Left lung (tissue), 10 donors: ENCODE results near the gene SYPL1. TPM values are rescaled to one million over a fixed set of nuclear protein-coding genes. Genes with fewer than 3 reads are reported as not detected.
A peak's percentile ranks its signal among the peaks of the same experiment; 100 is the strongest.

Experiments
- ATAC-seq: fragments of 200-7000 bp; cut with Tn5 transposase; one replicate; pipeline ENCODE4 v1.9.1; 2020; ENCODE audit warnings: moderate library complexity
- DNase-seq, 4 donors: peaks; one replicate each; pipeline ENCODE4 v3.0.0-alpha.2; 2013 to 2020
- H3K27ac ChIP-seq, 2 donors: fragments of 200-600 bp; sonication (generic) in 1 of 2; one replicate each; pipeline versions ENCODE4 v1.5.0 to v1.8.0; 2020 to 2021
- H3K27me3 ChIP-seq, 2 donors: fragments of 200-600 bp; sonication (generic) in 1 of 2; one replicate each; pipeline versions ENCODE4 v1.5.0 to v1.8.0; 2020 to 2021
- H3K36me3 ChIP-seq, 2 donors: fragments of 200-600 bp; sonication (generic) in 1 of 2; one replicate each; pipeline versions ENCODE4 v1.5.0 to v1.8.0; 2020 to 2021
- H3K4me1 ChIP-seq, 2 donors: fragments of 200-600 bp; one replicate each; pipeline ENCODE4 v1.8.0; 2021
- H3K4me3 ChIP-seq, 2 donors: fragments of 200-600 bp; sonication (generic) in 1 of 2; one replicate each; pipeline versions ENCODE4 v1.5.0 to v1.8.0; 2020 to 2021; ENCODE audit warnings: mild to moderate bottlenecking in 1 of 2
- H3K9me3 ChIP-seq, 2 donors: fragments of 200-600 bp; sonication (generic) in 1 of 2; one replicate each; pipeline versions ENCODE4 v1.5.0 to v1.8.0; 2020 to 2021
- CTCF ChIP-seq, 2 donors: fragments of 200-600 bp; sonication (generic) in 1 of 2; IDR thresholded peaks; one replicate each; pipeline versions ENCODE4 v1.5.0 to v1.8.0; 2021; ENCODE audit warnings: antibody characterized with exemption in 2 of 2
- intact Hi-C, 2 donors: fragments of 100-400 bp; cut with DNase I; formaldehyde crosslinking; loops; one replicate each; pipeline versions ENCODE4 v1.11.2 to v1.14.2; 2022
- polyA plus RNA-seq, 6 donors: library from polyadenylated mRNA; unstranded; fragments of 120-200 nt; gene quantifications; one replicate each; pipeline ENCODE4 v1.2.1, GENCODE V29; 2013; ENCODE audit not compliant: insufficient read length in 6 of 6
- total RNA-seq, 2 donors: library from RNA; stranded (reverse); fragmentation: NEBNext Ultra II Directional; extraction: Animal tissue kit (Norgen Biotek cat#: 25700); gene quantifications; one replicate each; pipeline ENCODE4 v1.2.1, GENCODE V29; 2021
- donor health status: DM: no; HTN: yes; CAD: no.
- donor health status: DM: no; HTN: no; CAD: no.

Gene SYPL1
- total and polyA plus RNA-seq, 8 donors: 81.9 to 121 (median 110) TPM

GRCh38 chr7:106060394-106060920 lies 51.7 kb downstream of the SYPL1 start:
- Histone ChIP-seq H3K36me3 (no peaks in the 10 kb centered on the region), H3K4me1 (peaks cover 9 to 12% of the 10 kb centered on the region in 2 donors), H3K27ac (no peak overlapping the region), H3K4me3 (no peak overlapping the region), H3K9me3 (no peaks in the 10 kb centered on the region), H3K27me3 (no peaks in the 10 kb centered on the region)
- ATAC-seq: no peak
- no peak for DNase-seq
- intact Hi-C loops: no loop called here
- TF ChIP-seq CTCF (IDR thresholded peaks at IDR 0.05): no peak

DNA sequence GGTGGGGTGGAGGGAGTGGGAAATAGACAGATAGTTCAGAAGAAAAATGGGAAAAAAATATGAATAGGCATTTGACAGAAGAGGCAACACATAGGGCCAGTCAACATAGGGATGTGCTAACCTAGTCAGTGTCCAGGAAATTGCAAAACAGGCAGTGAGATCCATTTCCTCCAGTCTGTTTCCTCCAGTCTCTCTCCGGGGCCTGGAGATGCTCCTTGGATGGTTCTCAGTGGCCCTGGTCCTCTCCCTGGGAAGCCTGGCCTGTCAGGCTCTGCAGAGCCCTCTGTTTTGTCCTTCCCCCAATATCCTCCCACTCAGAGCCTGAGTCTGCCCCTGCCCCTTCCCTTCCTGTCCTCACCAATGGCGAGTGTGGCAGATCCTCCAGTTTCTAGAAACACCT lies 52.6 kb downstream of the SYPL1 start:
- no peaks in the 10 kb centered on the region for H3K36me3 ChIP-seq
- H3K27ac ChIP-seq: no peak overlapping the region
- no peak for ATAC-seq
- peaks cover 4% of the 10 kb centered on the region in 2 donors for H3K4me1 ChIP-seq
- intact Hi-C loops: loop anchor here (5.0 to 10.0 kb wide), 2 partner anchors 93 to 95 kb away; no protein-coding TSS in a partner anchor
- no peak for TF ChIP-seq CTCF (IDR thresholded peaks at IDR 0.05)
- H3K27me3 ChIP-seq: no peaks in the 10 kb centered on the region
- H3K4me3 ChIP-seq: no peak overlapping the region
- no peaks in the 10 kb centered on the region for H3K9me3 ChIP-seq
- DNase-seq: no peak

- ATAC-seq (no peak), DNase-seq (no peak)
- intact Hi-C loops: loop anchor here (5.0 to 10.0 kb wide), 2 partner anchors 93 to 96 kb away; no protein-coding TSS in a partner anchor
- Histone ChIP-seq H3K27ac (no peak overlapping the region), H3K27me3 (no peaks in the 10 kb centered on the region), H3K36me3 (no peaks in the 10 kb centered on the region), H3K4me1 (peaks cover 0 to 4% of the 10 kb centered on the region in 2 donors), H3K4me3 (no peak overlapping the region), H3K9me3 (no peaks in the 10 kb centered on the region)
- no peak for TF ChIP-seq CTCF (IDR thresholded peaks at IDR 0.05)
Measured at GRCh38 chr7:106058928-106059324, 53.2 kb downstream of the SYPL1 start.

GRCh38 chr7:106057962-106058927 lies 53.9 kb downstream of the SYPL1 start:
- ATAC-seq: peak; percentile 81
- DNase-seq: peak in 2 of 4 donors; percentile 62 to 78
- no peak for TF ChIP-seq CTCF (IDR thresholded peaks at IDR 0.05)
- Histone ChIP-seq H3K36me3 (no peaks in the 10 kb centered on the region), H3K27me3 (no peaks in the 10 kb centered on the region), H3K4me3 (no peak overlapping the region), H3K27ac (no peak overlapping the region), H3K9me3 (no peaks in the 10 kb centered on the region), H3K4me1 (peaks cover 0 to 4% of the 10 kb centered on the region in 2 donors)
- intact Hi-C loops: loop anchor here (5.0 to 10.0 kb wide), 2 partner anchors 94 to 97 kb away; no protein-coding TSS in a partner anchor
